ENCODE results near the gene CCDC81. TPM values are rescaled to one million over a fixed set of nuclear protein-coding genes. Genes with fewer than 3 reads are reported as not detected.

CCDC81 gene
- polyA plus RNA-seq, 3 donors = 0.11 to 0.31 (median 0.24) TPM

GRCh38 chr11:86377972-86378371, 3.3 kb downstream of the CCDC81 start:
- no peak for TF ChIP-seq CTCF (IDR thresholded peaks at IDR 0.05)
- H3K27me3 ChIP-seq (ENCODE audit: control insufficient read depth in 2 of 2, insufficient read depth in 2 of 2, low read length in 2 of 2) = no peaks in the 10 kb centered on the region
- Mint-ChIP-seq H3K4me3 (no peak overlapping the region), H3K4me1 (peaks cover 12% of the 10 kb centered on the region), H3K36me3 (no peaks in the 10 kb centered on the region), H3K27me3 (ENCODE audit: low read depth in 3 of 3) (peaks cover 0 to 7% (median 6%) of the 10 kb centered on the region in 3 donors), H3K27ac (no peak overlapping the region), H3K9me3 (peaks cover 4 to 9% (median 7%) of the 10 kb centered on the region in 7 donors)
- H3K27ac ChIP-seq (ENCODE audit: low read depth in 1 of 2, low read length in 2 of 2) = no peak overlapping the region
- H3K36me3 ChIP-seq (replicated peaks in 1 of 2; ENCODE audit: control insufficient read depth in 1 of 2, insufficient read depth in 2 of 2, low read length in 2 of 2) = no peaks in the 10 kb centered on the region
- H3K4me1 ChIP-seq (ENCODE audit: control insufficient read depth in 1 of 2, insufficient read depth in 2 of 2, low read length in 2 of 2) = peaks cover 0 to 4% of the 10 kb centered on the region in 2 donors
- DNase-seq = no peak
- H3K4me3 ChIP-seq (replicated peaks in 1 of 3; ENCODE audit: low read depth in 2 of 3, low read length in 3 of 3) = no peak overlapping the region
- H3K4me2 ChIP-seq (replicated peaks; ENCODE audit: extremely low read depth, low read length, poor library complexity, severe bottlenecking) = no peak overlapping the region
- H3K9ac ChIP-seq (ENCODE audit: insufficient read depth, low read length, poor library complexity, severe bottlenecking) = no peak overlapping the region
- H4K20me1 ChIP-seq (ENCODE audit: insufficient read depth, low read length) = no peaks in the 10 kb centered on the region
- no peaks in the 10 kb centered on the region for H3K9me3 ChIP-seq (replicated peaks in 1 of 2; ENCODE audit: control insufficient read depth in 1 of 2, insufficient read depth in 1 of 2, low read length in 2 of 2)
- no peaks in the 10 kb centered on the region for H3K79me2 ChIP-seq (ENCODE audit: insufficient read depth, low read length)
- intact Hi-C loops (cut with micrococcal nuclease) = no loop called here
- no peak overlapping the region for H2AFZ ChIP-seq (ENCODE audit: insufficient read depth, low read depth, low read length, poor library complexity, severe bottlenecking)

- H3K27ac Mint-ChIP-seq = no peak overlapping the region
- Histone ChIP-seq H3K4me1 (ENCODE audit: control insufficient read depth in 1 of 2, insufficient read depth in 2 of 2, low read length in 2 of 2) (no peaks in the 10 kb centered on the region), H2AFZ (ENCODE audit: insufficient read depth, low read depth, low read length, poor library complexity, severe bottlenecking) (no peak overlapping the region), H3K27ac (ENCODE audit: low read depth in 1 of 2, low read length in 2 of 2) (no peak overlapping the region), H3K9me3 (replicated peaks in 1 of 2; ENCODE audit: control insufficient read depth in 1 of 2, insufficient read depth in 1 of 2, low read length in 2 of 2) (no peaks in the 10 kb centered on the region), H3K4me3 (replicated peaks in 1 of 3; ENCODE audit: low read depth in 2 of 3, low read length in 3 of 3) (no peak overlapping the region), H3K79me2 (ENCODE audit: insufficient read depth, low read length) (no peaks in the 10 kb centered on the region), H3K4me2 (replicated peaks; ENCODE audit: extremely low read depth, low read length, poor library complexity, severe bottlenecking) (no peak overlapping the region), H3K9ac (ENCODE audit: insufficient read depth, low read length, poor library complexity, severe bottlenecking) (no peak overlapping the region), H4K20me1 (ENCODE audit: insufficient read depth, low read length) (no peaks in the 10 kb centered on the region), H3K36me3 (replicated peaks in 1 of 2; ENCODE audit: control insufficient read depth in 1 of 2, insufficient read depth in 2 of 2, low read length in 2 of 2) (no peaks in the 10 kb centered on the region), H3K27me3 (ENCODE audit: control insufficient read depth in 2 of 2, insufficient read depth in 2 of 2, low read length in 2 of 2) (no peaks in the 10 kb centered on the region)
- intact Hi-C loops (cut with micrococcal nuclease) = no loop called here
- H3K27me3 Mint-ChIP-seq (ENCODE audit: low read depth in 3 of 3) = peaks cover 0 to 3% (median 0%) of the 10 kb centered on the region in 3 donors
- no peak for TF ChIP-seq CTCF (IDR thresholded peaks at IDR 0.05)
- no peak overlapping the region for H3K4me3 Mint-ChIP-seq
- no peaks in the 10 kb centered on the region for H3K36me3 Mint-ChIP-seq
- H3K4me1 Mint-ChIP-seq = no peaks in the 10 kb centered on the region
- no peak for DNase-seq
- WGBS (ENCODE audit: insufficient coverage) = no CpG with 5 or more reads among the region's 2 CpGs
- peaks cover 0 to 7% (median 5%) of the 10 kb centered on the region in 7 donors for H3K9me3 Mint-ChIP-seq
Observed at GRCh38 chr11:86380295-86381059, 5.8 kb downstream of the CCDC81 start.
